Mesothelial cell of epicardium (in vitro differentiated cells): ENCODE data around the gene CRISPLD2. TPM values are rescaled to one million over a fixed set of nuclear protein-coding genes. Genes with fewer than 3 reads are reported as not detected.

ENCODE experiments used
- DNase-seq, 2 experiments: peaks; one replicate each; pipeline ENCODE4 v3.0.0; 2021; ENCODE audit warnings: low spot score in 2 of 2; ENCODE audit not compliant: unreplicated experiment in 2 of 2
- H3K27ac Mint-ChIP-seq: 2 replicates; pipeline ENCODE4 v1.8.0; 2021; ENCODE audit warnings: mixed read lengths
- H3K27me3 Mint-ChIP-seq: 2 replicates; pipeline ENCODE4 v1.8.0; 2021; ENCODE audit warnings: low read depth, mixed read lengths
- H3K36me3 Mint-ChIP-seq: 2 replicates; pipeline ENCODE4 v1.8.0; 2021; ENCODE audit warnings: mixed read lengths
- H3K4me1 Mint-ChIP-seq: 2 replicates; pipeline ENCODE4 v1.8.0; 2021; ENCODE audit warnings: mixed read lengths
- H3K4me3 Mint-ChIP-seq: 2 replicates; pipeline ENCODE4 v1.8.0; 2021; ENCODE audit warnings: mild to moderate bottlenecking, moderate library complexity, mixed read lengths
- H3K9me3 Mint-ChIP-seq: 2 replicates; pipeline ENCODE4 v1.8.0; 2021; ENCODE audit warnings: mixed read lengths
- CTCF ChIP-seq: fragments of 200-600 bp; sonication (generic); IDR thresholded peaks from one replicate; pipeline ENCODE4 v1.5.0; 2021; ENCODE audit warnings: antibody characterized with exemption; ENCODE audit not compliant: unreplicated experiment
- total RNA-seq: library from RNA; stranded (reverse); gene quantifications from 3 replicates; pipeline ENCODE4 v1.2.1, GENCODE V29; 2021

The CRISPLD2 gene
- total RNA-seq, 1 donor from 2014 or later = 80.1 TPM

DNA sequence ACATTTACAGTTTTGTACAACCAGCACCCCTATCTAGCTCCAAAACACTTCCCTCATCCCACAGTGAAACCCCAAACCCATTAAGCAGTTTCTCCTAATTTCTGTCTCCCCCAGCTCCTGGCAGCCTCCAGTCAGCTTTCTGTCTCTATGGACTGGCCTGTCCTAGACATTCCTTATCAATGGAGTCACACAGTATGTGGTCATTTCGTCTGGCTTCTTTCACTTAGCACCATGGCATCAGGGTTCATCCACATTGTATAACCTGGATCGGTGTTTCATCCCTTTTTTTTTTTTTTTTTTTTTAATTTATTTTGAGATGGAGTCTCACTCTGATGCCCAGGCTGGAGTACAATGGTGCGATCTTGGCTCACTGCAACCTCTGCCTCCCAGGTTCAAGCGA, 123.0 kb downstream of the CRISPLD2 start:
- H3K4me1 Mint-ChIP-seq = peaks cover 3% of the 10 kb centered on the region

GRCh38 chr16:84943620-84944019, 123.8 kb downstream of the CRISPLD2 start:
- Mint-ChIP-seq H3K27ac (peak overlapping the region; percentile 39), H3K4me3 (no peak overlapping the region), H3K27me3 (no peaks in the 10 kb centered on the region), H3K4me1 (peaks cover 5% of the 10 kb centered on the region), H3K36me3 (peaks cover 4% of the 10 kb centered on the region), H3K9me3 (peaks cover 10% of the 10 kb centered on the region)
- no peak for TF ChIP-seq CTCF
- no peak for DNase-seq

More for the DNA sequence above, 123.0 kb downstream of the CRISPLD2 start:
- Mint-ChIP-seq H3K36me3 (peaks cover 4% of the 10 kb centered on the region), H3K9me3 (peaks cover 10% of the 10 kb centered on the region), H3K27ac (peak overlapping the region; percentile 4), H3K4me3 (no peak overlapping the region), H3K27me3 (no peaks in the 10 kb centered on the region)
- no peak for DNase-seq
- no peak for TF ChIP-seq CTCF

DNA sequence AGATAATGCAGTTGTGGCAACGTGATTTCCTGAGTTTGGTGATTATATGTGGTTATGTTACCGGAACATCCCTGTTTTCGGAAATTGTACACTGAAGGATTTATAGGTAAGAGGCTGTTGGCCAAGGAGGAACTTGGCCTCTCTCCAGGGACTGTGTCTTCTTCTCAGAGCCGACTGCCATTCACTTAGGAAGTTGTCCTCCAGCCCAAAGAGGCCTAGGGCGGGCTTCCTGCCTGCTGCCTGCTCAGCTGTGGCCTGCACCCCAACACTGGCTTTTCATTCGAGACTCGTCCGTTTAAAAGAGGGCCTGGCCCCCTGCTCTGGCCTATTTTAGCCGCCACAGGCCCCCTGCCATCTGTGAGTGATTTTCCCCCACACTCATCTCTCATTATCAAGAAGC, 127.2 kb downstream of the CRISPLD2 start:
- peaks cover 10% of the 10 kb centered on the region for H3K9me3 Mint-ChIP-seq
- no peak for TF ChIP-seq CTCF
- no peak for DNase-seq
- H3K36me3 Mint-ChIP-seq = peaks cover 4% of the 10 kb centered on the region
- H3K27ac Mint-ChIP-seq = peak overlapping the region; percentile 50
- peaks cover 3% of the 10 kb centered on the region for H3K4me1 Mint-ChIP-seq
- H3K4me3 Mint-ChIP-seq = no peak overlapping the region
- H3K27me3 Mint-ChIP-seq = no peaks in the 10 kb centered on the region

DNA sequence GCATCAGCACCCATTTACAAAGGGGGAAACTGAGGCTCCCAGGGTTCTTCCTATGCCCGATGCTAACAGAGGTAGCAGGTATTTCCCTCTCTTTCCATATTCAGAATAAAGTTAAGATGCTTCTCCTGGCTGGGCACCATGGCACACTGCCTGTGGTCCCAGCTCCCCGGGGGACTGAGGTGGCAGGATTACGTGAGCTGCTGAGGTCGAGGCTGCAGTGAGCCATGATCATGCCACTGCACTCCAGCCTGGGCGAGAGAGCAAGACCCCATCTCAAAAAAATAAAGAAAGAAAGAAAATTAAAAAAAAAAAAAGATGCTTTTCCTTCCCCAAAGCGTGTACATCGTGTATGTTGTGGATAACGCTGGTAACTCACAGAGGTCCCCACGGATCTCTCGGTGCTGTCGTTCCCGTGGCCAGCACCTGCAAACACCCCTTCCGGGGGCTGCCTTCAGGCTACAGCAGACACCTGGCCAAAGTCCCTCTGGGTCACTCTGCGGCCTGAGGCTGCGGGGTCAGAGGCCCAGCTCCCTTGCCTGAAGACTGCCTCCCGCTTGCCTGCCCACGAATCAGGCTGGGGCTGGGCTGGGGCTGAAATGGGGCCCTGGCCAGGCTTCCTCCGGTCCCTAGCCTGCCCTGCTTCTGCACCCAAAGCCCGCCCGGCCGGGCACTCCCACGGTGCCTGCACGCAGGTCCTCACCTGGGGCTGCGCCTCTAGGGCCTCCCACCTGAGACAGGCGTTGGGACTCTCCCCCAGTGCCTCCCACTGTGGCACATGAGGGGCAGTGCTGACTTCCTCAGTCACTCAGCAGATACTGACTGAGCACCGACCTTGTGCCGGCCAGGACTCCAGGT, 128.4 kb downstream of the CRISPLD2 start:
- Mint-ChIP-seq H3K27ac (peak overlapping the region; percentile 11), H3K36me3 (no peaks in the 10 kb centered on the region)

GRCh38 chr16:84948851-84949610, 129.2 kb downstream of the CRISPLD2 start:
- no peak overlapping the region for H3K4me3 Mint-ChIP-seq
- TF ChIP-seq CTCF = no peak
- H3K9me3 Mint-ChIP-seq = no peaks in the 10 kb centered on the region
- DNase-seq = no peak
- H3K4me1 Mint-ChIP-seq = peaks cover 21% of the 10 kb centered on the region
- H3K27ac Mint-ChIP-seq = no peak overlapping the region
- no peaks in the 10 kb centered on the region for H3K27me3 Mint-ChIP-seq
- no peaks in the 10 kb centered on the region for H3K36me3 Mint-ChIP-seq

More for the DNA sequence above, 128.4 kb downstream of the CRISPLD2 start:
- Mint-ChIP-seq H3K27me3 (no peaks in the 10 kb centered on the region), H3K9me3 (peaks cover 6% of the 10 kb centered on the region), H3K4me1 (peaks cover 15% of the 10 kb centered on the region), H3K4me3 (no peak overlapping the region)
- no peak for TF ChIP-seq CTCF
- DNase-seq = no peak
